Kidney capillary endothelial cell (primary cell): ENCODE data around the gene PLEKHM3.

Experiments
- DNase-seq: peaks from one replicate; pipeline ENCODE4 v3.0.0-alpha.2; 2018; ENCODE audit warnings: low spot score

The PLEKHM3 gene

DNA sequence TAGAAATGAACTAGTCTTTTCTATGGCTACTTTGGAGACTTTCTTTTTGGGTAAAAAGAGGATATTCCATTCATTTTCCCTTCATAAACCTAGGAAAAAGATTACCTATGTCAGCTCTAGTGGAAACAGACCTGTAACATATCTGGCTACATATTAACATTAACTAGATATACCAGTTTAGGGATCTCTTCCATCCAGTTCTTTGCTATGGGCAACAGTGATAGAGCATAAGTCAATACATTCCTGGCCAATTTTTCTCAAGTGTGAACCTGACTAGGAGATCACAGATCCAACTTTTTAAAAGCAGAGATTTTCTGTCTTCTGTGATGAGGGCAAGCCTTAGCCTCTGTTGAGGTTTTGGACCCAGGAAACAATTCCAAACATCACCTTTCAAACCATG is 34.5 kb downstream of the PLEKHM3 start:
- no peak for DNase-seq

GRCh38 chr2:207988975-207989374 is 36.4 kb downstream of the PLEKHM3 start:
- DNase-seq: no peak

GRCh38 chr2:207987025-207987716 is 38.2 kb downstream of the PLEKHM3 start:
- DNase-seq: no peak

DNA sequence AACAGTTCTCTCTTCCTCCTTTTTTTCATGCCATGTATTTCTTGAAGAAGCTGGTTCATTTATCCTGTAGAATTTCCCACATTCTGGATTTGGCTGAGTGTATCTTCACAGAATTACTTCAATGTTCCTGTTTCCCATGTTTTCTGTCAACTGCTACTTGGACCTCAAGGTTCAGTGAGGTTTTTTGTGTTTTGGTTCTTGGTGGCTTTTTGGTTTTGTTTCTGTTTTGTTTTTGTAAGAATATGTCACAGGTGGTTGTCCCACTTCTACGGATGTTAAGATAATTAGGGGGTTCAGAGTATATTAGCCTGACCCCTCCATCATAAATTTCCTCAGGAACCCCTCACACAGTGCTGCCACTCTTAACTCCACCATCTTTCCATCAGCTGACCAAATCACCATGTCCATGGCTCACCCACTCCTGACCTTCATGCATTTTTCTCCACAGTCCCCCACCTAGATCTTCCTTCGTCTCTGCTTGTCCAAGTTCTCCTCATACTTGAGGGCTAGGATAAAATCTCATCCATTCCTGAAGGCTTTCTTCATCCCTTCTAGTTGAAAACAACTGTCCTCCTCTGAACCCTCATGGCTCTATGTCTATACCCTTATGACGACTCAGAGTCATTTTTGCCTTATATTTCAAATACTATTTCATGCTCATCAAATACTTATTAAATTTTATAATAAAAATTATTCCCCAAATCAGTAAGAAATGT is 40.4 kb downstream of the PLEKHM3 start:
- DNase-seq: no peak

GRCh38 chr2:207983641-207984042 is 41.7 kb downstream of the PLEKHM3 start:
- no peak for DNase-seq

DNA sequence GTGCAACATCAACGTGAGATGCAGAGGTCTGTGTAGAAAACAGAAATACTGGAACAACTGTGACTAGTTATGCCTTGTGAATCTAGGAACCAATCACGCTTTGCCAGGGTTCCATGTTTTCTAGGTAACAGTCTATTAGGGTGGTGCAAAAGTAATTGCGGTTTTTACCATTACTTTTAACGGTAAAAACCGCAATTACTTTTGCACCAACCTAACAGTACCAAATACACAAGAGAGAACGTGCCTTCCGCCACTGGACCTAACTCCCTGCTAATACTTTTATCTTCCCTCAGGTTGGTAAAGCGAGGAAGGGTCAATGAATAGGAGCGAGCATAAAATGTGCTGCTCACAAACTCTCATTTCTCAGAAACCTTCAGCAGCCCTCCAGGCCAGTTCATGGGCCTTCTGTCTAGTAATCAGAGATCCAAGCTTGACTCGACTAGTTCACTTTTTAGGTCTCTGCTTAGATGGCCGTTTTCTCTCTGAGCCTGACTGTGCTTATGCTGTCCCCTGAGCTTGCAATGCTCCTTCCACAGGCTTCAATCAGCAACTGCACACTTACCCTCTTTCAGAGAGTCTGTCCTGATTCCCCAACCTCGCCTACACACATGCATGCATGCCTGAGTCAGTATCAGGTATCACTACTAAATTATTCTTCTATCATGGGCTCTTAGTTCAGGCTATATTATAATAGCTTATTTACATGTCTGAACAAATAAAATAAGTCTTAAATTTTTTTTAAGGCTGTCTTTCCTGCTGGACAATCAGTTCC is 47.0 kb downstream of the PLEKHM3 start:
- DNase-seq: no peak

DNA sequence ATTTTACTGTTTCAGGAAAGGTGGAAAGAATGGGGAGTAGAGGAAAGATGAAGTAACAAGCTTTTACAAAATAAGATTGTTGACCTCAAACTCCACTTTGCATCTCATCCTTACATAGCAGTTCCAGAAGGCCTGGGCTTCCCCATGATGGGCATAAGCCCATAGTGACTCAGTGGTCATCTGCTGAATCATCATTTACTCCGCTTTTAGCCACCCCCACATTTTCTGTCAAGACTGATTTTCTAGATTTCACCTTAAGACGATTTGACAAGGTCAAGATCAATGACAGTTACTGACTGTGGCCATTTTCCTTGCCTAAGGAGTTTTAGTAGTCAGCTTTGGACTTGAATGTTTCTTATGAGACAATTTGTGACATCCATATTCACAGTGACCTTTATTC is 49.4 kb downstream of the PLEKHM3 start:
- no peak for DNase-seq

DNA sequence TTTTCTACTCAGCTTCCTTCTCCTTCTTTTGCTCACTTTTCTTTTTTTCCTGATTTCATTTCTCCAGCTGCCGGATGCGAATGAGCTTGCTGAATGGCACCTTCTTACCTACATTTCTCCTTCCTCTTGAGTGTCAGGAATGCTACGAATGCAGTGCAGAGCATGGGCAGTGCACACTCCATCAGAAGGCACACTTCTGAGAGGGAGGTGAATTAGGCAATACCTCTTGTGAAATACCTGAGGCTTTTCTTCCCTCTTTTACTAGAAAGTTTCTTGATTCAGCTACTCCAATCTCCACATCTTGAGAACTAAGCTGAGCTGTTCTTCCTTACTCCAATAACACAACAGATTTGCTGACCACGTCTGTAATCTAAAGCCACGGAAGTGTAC is 51.1 kb downstream of the PLEKHM3 start:
- no peak for DNase-seq

- DNase-seq: no peak
These were observed 54.5 kb downstream of the PLEKHM3 start for GRCh38 chr2:207970826-207971180.

DNA sequence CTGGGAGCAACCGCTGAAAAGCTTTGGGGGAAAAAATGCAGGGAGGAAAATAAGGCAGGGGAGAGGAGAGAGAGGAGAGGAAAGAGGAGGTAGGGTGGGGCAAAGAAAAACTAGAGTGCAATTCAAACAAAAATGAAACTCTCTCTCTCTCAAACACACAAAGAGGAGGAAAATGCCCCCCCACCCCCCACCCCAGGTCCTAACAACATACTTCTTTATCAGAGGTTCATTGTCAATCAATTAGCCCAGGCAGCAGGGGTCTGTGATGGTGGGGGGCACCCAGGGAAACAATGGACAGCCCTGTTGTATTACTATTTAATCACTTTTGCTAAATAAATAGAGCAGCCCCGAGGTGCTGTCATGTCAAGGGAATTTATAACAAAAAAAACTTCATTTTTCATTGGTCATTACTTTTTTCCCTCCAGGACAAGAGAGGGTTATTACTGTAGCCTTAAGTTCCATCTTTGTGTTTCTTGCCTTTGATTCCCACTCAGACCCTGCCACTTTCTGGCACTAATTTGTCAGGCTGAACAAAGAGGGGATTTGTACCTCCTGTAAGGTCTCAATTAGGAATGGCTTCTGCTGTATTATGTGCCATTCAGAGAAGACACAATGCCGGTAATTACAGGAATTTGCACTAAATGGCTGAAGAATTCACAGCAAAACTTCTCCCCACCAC is 55.0 kb downstream of the PLEKHM3 start:
- no peak for DNase-seq

DNA sequence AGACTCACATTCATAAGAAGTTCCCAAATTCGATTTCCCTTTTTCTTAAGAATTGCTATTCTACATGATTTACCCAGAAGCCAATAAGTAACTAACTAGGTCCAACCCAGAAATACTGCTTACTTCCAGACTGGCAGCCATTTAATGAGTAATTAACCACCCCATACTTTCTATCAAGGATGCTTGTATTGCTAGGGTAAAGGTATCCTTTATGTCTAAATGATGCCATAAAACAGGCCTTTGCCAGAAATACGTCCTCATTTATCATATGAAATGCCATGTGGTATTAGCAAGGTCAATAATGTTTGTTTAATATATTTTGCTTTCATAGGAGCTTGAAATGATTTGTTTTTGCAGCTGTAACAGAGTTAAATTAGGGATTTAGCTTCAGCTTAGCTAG is 56.1 kb downstream of the PLEKHM3 start:
- no peak for DNase-seq

DNA sequence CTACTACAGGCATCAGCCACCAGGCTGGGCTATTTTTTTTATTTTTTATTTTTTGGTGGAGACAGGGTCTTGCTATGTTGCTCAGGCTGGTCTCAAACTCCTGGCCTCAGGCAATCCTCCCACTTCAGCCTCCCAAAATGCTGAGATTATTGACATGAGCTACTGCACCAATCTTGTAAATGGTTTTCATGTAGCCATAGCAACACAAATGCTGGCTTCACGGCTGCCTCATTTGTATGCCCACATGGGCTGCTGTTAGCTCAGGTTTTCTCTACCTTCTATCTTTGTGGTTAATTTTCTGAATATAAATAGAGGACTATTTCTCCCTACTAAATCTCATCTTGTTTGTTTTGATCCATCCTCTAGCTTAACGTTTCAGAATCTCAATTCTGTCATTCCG is 58.2 kb downstream of the PLEKHM3 start:
- no peak for DNase-seq

DNA sequence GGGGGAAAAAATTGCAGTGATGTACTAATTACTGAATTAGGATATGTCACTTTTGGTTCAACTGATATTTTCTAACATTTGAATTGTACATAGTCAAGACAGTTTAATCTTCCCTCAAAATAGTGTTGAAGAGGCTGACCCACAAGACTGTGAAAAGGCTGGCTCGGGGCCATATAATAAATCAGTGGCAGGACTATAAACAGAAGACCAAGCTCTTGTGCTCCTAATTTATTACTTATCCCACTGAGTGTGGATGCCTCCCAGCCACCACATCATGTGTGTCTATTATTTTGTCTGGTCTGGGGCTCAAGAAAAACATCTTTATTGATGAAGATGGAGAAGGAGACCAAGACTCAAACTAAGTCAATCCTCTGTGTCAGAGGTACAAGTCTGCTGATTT is 64.4 kb downstream of the PLEKHM3 start:
- DNase-seq: no peak

DNA sequence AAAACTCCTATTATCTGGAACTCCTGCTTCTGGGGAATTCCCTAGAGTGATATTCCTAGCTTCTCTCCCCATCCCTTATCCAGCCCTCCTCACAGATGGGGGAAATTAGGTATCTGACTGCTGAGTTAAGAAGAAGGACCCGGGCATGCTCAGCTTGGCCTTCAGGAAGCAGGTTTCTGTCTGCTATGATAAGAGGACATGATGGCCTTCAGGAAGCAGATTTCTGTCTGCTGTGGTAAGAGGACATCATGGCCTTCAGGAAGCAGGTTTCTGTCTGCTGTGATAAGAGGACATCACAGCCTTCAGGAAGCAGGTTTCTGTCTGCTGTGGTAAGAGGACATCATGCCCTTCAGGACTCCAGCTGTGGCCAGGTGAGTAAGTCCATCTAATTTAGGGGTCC is 65.2 kb downstream of the PLEKHM3 start:
- no peak for DNase-seq

DNA sequence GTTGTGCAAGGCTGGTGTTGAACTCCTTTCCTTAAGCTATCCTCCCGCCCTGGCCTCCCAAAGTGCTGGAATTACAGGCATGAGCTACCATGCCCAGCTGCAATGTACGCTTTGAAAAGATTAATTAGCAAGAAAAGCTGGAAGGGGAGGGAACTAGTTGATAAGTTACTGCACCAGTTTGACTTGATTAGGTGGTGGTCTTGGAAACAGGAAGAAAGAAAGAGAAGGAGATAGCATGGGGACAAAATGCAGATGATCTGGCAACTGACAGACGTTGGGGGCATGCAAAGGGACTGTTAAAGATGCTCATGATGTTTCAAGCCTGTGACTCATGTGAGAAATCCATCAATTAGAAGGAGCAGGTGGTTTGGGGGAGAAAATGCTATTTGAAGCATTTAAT is 68.6 kb downstream of the PLEKHM3 start:
- no peak for DNase-seq

DNA sequence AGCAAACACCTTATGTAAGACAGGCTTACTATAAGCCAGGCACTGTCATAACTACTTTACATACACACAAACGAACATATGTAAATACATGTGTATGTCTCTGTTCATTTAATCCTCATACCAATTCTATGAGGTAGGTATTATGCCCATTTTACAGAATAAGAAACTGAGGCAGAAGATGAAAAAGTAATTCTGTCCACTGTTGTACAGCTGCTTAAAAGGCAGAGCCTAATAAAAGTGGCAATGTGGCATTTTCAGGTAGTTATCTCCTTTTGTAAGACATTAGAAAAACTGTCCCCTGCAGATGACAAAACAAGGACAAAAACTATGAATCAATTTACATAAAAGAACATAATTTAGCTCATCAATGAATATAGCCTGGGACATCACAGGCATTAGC is 69.9 kb downstream of the PLEKHM3 start:
- DNase-seq: no peak

DNA sequence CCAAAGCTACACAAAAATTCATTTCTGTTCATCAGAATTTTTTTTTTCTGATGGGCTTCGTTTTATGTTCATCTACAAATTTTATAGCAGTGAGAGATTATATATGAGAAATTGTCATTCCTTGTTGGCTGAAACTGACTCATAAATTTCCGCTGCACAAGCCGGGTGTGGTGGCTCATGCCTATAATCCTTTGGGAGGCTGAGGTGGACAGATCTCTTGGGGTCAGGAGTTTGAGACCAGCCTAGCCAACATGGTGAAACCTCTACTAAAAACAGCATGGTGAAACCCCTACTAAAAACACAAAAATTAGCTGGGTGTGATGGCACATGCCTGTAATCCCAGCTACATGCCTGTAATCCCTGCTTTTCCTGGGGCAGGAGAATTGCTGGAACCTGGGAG is 72.0 kb downstream of the PLEKHM3 start:
- DNase-seq: no peak

- no peak for DNase-seq
These were observed 72.6 kb downstream of the PLEKHM3 start for GRCh38 chr2:207952564-207953345.

- DNase-seq: no peak
These were observed 73.4 kb downstream of the PLEKHM3 start for GRCh38 chr2:207951734-207952470.

GRCh38 chr2:207950761-207951114 is 74.6 kb downstream of the PLEKHM3 start:
- DNase-seq: no peak

- no peak for DNase-seq
These were observed 75.1 kb downstream of the PLEKHM3 start for GRCh38 chr2:207950063-207950760.
